Fibroblast of skin of back (primary cell): ENCODE data around the gene WDR43.
"Not testable (repeated sequence)": the region's sequence is repeated elsewhere in the genome, so short reads cannot be mapped to it uniquely, and the experiment has no call there.

Experiments used
- DNase-seq: peaks from one replicate; pipeline ENCODE4 v3.0.0-alpha.2; 2013

Gene WDR43

DNA sequence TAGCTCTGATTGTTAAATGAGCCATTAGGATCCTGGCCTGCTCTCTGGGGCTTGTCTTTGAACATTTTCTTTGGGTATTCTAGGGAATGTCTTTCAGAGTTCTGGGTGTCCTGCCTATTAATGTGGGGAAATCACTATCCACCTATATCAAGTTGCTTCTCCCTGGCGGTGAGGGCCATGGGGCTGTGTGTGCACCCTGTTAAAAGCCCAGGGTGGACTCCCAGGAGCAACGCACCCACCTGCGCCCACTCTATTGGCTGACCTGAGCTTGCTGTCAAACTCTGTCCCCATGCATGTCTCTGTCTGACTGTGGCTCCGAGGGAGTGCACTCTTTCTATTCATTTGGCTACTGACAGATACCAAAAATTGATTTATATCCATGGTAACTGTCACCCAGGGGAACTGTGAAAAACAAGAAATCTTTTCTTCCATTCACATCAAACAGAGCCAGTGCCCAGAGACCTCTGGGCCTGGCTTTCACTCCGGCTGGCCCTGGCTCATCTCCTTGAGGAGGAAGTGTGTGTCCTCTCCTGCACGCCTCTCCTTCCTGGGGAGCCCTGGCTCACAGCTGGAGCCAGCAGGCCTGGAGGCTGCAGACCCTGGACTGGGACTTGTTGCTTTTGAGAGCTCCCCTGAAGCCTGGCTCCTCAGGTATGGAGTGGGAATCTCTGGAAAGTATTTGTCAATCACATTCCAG lies 76.1 kb downstream of the WDR43 start:
- DNase-seq: no peak

DNA sequence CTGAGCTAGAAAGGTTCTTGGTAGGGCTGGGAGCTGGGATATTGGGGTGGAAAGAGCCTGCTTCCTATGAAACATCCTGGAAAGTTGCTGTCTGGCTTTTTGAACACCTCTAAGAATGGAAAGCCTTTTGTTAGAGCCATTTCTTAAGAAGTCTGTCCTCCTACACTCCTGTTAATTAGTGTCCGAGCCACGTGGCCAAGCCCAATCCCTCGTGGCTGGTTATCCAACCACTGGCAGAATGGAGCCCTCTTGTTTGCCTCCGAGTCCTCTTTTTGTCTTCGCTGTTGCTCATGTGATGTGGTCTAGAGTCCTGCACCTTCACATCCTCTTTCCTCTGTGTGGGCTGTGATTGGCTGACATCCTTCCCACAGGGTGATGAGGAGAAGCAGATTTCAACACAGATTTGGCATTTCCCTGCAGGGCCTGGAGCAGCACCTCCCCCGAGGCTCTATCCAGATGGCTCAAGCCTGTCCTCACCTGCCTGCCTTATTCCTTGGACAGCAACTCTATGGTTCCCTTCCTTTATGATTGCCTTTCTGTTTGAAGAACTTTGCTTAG lies 78.4 kb downstream of the WDR43 start:
- DNase-seq: no peak

DNA sequence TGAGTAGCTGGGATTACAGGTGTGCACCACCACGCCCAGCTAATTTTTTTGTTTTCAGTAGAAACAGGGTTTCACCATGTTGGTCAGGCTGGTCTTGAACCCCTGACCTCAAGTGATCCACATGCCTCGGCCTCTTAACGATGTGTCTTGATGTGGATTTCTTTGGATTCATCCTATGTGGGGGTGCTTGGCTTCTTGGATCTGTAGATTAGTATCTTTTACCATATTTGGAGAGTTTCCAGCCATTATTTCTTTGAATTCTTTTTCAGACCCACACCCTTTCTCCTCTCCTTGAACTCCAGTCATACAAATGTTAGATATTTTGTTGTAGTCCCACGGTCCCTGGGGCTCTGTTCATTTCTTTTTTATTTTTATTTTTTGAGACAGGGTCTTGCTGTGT lies 79.8 kb downstream of the WDR43 start:
- no peak for DNase-seq

DNA sequence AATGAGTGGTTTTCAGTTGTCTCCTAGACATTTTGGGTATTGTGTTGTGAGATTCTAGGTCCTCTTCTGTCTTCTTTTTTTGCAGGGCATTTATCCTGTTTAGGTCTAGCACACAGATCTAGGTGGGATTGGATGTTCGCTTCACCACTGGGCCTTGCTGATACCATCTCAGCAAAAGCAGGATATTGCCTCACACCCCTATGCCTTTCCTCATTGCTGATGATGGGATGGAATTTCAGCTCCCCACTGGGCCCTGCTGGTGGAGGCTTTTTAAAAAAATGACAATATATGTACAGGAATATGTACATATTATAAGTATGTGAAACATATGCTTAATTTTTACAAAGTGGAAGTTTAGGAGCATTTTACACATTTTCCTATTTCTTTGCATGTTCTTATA lies 81.2 kb downstream of the WDR43 start:
- DNase-seq: no peak

DNA sequence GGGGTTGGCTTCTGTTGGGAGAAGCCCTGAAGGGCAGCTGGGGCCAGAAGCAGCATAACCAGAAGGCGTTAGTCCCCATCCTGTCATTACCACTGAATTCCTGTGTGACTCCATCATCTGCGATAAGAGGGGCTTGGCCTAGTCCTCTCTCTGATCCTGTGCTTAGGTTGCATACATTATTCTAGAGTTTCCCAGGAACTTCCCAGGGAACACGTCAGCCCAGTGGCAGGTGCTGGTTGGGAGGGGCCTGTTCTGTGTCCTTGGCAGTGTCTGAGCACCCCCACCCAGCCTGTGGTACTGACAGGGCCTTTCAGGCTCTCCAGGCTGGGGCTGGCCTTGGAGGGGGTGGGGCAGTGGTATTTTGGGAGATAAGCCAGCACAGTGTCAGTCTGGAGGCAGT lies 82.1 kb downstream of the WDR43 start:
- DNase-seq: peak; percentile 79

DNA sequence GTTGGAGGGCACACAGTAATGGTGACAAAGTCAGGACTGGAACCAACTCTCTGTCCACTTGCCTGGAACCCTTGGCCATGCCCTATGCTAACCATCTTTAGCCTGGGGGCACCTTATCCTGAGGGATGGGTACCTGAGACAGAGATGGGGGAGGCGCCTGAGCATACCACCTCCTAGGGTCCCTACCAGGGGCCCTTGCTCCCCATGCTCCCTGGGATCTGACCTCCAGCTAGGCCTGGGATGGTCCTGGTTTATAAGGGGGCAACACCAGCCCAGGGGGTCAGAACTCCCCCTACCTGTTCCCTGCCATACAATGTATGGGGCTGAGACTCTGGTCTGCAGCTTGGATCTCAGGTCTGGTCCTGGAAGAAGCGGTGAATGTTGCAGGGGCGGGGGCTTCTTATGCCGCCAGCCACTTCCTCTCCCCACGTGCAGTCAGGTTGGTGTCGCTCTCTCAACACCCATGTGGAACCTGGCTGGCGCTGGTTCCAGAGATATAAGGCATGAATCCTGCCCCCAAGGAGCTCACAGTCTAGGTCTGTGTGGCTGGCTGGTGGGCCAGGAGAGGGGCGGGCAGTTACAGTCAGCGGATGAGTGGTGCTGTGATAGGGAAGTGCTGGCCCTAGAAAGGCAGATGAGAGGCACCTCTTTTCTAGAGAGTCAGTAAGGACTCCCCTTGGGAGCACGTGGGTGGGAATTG lies 82.9 kb downstream of the WDR43 start:
- no peak for DNase-seq

DNA sequence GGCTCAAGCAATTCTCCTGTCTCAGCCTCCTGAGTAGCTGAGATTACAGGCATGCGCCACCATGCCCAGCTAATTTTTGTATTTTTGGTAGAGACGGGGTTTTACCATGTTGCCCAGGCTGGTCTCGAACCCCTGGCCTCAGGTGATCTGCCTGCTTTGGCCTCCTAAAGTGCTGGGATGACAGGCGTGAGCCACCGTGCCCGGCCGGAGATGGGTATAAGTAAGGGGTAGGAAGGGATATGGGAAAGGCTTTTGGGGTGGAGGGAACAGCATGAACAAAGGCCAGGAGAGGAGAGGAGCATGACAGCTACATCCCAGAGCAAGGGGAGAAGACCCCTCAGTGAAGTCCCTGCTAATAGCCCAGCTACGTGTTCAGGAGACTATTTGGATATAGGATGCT lies 83.5 kb downstream of the WDR43 start:
- DNase-seq: not testable (repeated sequence)

DNA sequence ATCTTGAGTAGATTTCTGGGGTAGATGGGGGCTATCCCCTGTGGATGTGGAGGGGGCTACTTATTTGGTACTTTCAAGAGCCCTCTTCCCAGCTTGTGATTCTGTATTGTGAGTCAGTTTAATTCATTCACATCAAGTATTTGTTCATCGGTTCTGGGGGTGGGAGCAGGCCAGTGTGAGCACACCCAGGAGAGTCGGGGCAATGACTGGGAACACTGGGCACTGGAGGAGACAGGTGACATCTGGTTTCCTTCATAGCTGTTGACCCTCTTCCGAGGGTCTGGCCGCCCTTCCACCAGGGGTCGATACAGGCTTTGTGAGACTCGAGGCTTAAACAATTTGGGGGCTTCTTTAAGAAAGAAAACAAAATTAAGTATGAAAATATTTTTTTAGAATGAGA lies 84.1 kb downstream of the WDR43 start:
- DNase-seq: no peak

DNA sequence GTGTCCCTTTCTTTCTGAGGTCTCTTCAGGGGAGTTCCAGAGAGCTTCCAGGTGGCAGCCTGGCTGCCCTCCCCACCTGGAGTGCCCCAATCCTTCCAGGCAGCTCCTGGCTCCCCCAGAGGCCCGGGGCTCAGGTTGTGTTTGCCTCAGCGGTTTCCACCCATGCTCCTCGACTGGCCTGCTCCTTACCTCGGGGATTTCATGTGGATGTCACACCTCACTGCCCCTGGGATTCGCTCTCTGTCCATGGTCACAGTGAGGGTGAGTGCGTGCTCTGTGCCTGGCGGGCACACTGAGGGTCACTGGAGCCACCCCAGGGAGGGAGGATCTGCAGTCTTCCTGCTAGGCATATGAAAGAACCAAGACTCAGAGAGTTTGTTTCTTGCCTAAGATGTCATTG lies 84.6 kb downstream of the WDR43 start:
- DNase-seq: no peak

DNA sequence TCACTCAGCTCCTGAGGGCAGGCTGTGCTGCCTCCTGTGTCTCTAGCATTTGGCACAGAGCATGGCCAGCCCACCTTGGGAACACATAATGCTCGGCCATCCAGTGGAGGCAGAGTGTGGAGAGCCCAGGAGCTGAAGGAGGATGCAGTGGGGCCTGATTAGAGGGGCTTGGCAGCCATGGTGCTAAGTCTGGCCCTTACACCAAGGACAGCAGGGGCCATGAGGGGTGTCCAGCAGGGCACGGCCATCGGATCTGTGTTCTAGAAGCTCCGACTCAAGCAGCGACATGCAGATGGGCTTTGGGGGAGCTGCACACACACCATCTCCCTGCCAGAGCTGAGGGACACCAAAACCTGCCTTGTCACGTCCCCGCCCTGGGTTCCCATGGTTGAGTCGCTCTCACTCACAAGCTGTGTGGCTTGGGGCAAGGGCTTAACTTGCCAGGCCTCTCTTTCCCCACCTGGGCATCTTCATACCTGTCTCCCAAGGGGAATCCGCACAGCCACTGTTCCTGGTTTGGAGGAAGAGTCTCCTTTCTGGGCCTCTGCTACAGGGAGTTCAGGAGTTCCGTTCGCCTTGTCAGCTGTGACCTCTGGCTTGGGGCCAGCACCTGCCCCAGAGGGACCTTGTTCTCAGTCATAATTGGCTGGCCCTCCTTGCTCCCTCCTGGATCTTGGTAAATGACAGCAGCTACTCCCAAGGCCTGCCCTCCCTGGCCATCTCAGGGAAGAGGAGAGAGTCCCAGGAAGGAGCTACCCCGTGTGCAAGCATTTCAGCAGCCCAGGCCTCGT lies 85.3 kb downstream of the WDR43 start:
- DNase-seq: no peak

DNA sequence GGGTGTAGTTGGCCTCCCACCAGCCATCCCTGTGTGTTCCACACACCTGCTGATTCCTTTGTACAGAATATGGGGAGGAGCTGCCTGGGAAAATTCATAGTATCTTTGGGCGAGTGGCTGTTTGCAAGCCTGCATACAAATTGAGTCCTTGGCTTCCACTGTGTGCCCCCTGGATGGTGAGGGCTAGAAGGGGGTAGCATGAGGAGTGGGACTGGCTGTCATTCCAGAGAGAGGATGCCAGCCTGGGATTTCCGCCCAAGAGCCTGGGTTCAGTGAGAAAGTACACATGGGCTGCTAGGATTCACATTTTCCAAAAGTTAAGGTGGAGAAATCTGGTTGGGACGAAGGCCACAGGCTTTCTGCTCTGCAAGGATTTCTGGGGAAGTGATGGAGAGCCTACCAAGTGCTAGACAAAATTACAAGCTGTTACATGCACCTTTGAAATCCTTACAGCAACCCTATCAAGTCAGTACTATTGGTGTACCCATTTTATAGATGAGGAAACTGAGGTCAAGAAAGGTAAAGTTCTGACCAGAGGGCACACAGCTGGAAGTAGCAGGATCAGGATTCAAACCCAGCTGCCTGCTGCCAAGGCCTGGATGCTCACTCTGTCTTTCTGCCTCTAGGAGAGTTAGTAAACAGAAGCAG lies 86.0 kb downstream of the WDR43 start:
- DNase-seq: no peak

DNA sequence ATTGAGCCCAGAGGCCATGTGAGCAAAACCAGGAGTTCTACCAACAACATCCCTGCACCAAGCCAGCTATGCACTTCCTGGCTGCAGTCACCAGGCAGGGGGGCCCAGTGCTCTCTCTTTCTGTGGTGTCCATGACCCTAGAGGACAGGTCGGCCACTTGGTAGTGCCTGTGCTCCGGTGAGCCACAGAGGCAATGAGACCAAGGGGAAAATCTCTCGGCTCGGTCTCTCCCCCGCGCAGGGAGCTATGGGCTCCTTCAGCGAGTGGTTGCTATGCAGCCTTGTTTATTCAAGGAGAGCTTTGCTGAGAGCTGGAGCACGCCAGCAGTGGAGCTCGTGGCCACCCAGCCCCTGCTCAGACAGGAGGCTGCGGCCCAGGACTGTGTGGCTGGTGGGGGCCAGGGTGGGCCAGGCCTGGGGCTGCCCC lies 86.6 kb downstream of the WDR43 start, which contains the start of gene TOGARAM2:
TSS of gene TOGARAM2 (plus strand) at position 283 of the 426 bp plus-strand sequence. CDS start 13,537 bp downstream, outside the sequence.
- peak; percentile 36 for DNase-seq

DNA sequence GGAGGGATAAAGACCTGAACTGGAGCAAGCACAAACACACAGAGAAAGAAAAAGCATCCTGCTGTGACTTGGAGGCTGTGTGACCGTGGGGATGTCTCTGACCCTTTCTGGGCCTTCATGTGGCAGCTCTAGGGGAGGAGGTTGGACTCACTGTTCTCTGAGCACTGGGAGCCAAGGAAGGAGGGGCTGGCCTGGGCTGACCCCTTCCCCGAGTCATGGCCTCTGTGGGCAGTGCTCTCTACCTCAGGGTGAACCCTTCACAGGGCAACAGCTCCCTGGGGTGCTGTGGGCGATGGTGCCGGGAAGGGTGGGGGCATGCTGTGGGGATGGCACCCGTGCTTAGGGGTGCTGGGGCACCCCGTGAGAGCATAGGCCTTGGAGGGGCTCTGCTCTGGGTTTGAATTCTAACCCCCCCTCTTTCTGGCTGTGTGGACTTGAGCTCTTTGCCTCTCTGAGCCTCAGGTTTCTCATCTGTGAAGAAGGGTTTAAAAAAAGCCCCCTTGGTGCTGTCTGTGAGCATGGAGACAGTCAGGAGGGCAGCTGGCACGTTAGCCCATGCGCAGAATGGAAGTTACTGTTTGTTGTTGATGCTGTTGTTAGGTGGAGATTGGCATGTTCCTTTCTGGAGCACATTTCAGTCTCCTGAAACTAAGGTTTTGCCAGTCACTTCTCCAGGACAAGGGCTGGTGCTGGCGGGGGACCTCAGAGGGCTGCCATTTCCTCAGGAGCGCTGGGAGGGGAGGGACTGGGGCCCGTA lies 87.3 kb downstream of the WDR43 start:
- no peak for DNase-seq

DNA sequence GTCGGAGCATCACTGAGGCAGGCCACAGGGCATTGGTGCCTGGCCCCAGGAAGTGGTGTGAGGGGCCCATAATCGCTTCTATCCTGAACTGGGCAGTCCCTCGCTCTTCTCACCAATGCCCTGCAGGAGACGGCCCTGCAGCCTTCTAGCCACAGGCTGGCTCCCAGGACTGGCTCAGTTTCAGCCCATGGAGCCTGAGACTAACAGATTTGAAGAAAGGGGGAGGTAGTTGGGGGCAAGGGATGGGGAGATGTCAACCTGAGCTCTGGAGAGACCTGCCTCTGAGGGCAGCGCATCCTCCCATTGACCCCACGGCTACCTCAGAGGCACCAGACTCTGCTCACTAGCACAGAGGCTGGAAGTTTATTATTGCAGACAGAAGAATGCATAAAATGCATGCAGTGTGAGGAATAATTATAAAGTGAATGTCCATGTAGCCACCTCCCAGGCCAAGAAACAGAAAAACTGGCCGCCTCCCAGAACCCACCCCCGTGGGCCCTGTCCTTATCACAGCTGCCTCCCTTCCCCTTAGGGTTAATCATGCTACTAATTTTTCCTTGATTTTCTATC lies 88.0 kb downstream of the WDR43 start:
- peak; percentile 33 for DNase-seq

DNA sequence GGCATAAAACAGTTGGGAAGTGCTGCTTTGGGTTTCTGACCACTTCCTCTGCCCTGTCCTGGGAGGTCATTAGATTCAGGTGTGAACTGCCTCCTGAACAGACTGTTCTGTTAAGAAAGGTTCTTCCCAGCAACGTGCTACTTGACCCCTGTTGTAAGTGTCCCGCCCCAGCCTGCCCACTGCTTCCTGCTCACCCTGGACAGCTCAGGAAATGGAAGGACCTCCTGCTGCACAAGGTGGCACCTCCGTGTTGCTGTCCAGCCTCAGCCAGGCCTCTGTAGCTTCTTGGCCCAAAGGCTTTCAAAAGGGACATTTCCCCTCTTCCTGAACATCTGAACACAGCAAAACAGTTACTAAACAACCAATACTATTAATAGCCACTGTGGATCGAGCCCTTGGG lies 92.0 kb downstream of the WDR43 start:
- DNase-seq: no peak

DNA sequence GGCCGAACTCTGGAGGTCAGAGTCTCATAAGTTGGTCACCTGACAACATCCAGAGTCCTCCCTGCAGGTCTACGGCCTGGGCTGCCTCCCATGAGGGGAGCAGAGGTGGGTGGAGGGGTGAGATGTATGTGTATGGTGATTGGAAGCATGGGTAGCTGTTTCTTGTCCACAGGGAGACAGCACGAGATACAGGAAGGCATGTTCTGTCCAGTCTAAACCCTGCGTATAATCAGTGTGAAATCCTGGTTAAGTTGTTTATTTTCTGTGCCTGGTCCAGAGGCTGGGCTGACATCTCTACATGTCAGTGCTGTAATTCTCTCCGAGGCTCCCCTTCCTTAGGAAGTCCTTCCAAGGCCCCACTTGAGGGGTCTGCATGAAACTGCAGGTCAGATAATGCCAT lies 95.5 kb downstream of the WDR43 start:
- DNase-seq: no peak

DNA sequence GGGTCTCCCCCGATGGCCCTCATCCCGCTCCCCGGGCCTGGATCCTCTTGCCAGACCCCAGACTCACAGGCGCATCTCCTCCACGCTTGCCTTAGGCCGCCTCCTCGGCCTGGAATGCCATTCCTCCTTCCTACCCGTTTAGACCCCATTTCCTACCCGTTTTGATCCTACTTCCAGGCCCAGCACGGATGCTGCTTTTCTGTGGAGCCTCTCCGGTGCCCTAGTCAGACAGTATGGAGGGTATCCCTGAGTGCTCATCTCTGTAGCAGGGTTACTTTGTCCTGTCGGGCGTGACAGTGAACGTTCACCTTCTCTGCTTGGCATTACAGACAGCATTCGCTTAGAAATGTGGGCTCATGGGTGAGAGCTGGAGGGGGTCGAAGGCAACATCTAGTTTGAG lies 96.0 kb downstream of the WDR43 start:
- DNase-seq: no peak

DNA sequence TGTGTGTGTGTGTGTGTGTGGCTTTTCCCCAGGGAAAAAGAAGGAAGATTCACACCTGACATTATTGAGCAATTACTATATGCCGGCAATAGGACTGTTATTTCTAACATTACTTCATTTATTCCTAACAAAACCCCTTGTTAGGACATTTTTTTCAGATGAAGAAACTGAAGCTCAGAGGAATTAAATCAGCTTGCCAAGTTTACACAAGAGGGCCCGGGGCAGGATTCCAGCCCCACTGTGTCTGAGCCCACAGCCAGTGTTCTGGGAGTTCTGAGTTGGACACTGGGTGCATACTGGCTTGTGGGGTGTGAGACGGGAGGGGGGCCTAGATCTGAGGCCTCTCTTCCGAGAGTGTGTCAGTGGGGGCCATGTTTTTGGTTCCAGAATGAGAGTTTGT lies 96.6 kb downstream of the WDR43 start:
- peak; percentile 22 for DNase-seq

DNA sequence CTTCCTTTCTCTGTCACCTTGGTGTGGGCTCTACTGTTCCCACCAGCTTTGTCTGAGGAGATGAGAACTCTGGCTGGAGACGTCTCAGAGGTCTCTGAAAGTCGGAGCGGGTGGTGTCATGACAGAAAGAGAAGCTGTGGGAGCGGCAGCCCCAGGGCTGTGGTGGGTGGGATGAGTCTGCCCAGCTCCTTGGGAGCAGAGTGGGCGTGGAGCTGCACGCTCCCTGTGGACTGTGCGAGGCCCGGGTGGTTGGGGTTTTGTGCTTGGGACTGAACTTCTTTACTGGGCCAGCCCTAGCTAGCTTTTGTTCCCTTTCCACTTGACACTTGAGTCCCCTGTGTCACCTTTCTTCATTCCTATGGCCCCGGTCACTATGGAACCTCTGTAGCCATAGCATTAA lies 97.0 kb downstream of the WDR43 start:
- DNase-seq: no peak

DNA sequence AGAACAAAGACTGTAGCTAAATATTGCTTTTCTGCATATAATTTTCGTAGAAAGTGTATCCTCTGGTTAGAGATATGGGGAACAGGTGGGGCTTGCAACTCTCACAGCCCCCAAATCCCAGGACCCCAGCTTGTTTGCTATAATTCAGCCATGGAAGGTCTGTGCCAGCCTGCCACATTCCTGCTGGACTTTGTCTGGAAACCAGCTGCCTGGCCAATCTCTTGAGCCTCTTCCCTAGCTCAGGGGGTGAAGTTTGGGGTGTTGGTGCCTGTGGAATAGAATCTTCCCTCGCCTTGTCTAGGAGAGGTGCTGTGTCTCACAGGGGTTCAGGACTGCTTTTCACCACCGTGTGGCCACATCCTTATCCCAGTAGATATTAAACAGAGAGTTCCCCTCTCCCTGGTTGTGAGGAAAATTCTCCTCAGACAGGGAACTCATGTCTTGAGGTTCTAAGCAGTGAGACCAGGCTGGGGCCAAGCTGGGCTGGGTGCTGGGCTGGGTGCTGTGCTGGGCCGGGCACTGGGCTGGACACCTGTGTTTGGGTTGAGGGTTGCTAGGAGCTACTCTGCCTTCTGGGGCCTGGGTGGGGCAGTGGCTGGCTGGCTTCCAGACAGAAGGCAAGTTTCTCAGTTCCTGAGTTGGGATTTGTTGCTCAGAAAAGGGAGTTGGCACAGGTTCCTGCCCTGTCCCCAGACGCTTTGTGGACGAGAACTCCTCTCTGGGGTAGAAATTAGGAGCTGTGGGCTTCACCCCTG lies 98.9 kb downstream of the WDR43 start:
- DNase-seq: no peak

DNA sequence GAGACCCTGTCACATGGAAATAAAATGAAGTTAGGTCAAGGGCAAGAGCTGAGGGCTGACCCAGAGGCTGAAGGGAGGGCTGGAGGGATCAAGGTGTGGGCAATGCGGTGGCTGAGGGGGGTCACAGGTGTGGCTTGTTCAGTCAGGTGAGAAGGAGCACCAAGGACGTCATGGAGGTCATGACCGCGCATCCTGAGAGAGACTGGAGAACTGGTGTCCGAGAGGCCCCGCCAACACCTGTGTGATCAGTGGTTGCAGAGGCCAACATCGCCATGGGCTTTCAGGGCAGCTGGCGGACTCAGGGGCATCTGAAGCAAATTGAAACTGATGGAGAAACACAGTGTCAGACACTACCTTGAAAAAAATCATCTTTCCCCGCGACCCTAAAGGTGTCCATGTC lies 99.6 kb downstream of the WDR43 start:
- DNase-seq: no peak
